Stimulated activated CD4-positive, alpha-beta T cell treated with anti-CD3 and anti-CD28 coated beads, Interleukin-12 subunit alpha, Interleukin-12 subunit beta, amount 100 ng/mL, for 24 hours (primary cell): ENCODE data around the gene MXRA7.
"Not testable (repeated sequence)": the region's sequence is repeated elsewhere in the genome, so short reads cannot be mapped to it uniquely, and the experiment has no call there.

Experiments used
- DNase-seq, 2 experiments: peaks; one replicate each; pipeline ENCODE4 v3.0.0-alpha.2; 2020; ENCODE audit warnings: low read depth in 2 of 2

MXRA7 gene

DNA sequence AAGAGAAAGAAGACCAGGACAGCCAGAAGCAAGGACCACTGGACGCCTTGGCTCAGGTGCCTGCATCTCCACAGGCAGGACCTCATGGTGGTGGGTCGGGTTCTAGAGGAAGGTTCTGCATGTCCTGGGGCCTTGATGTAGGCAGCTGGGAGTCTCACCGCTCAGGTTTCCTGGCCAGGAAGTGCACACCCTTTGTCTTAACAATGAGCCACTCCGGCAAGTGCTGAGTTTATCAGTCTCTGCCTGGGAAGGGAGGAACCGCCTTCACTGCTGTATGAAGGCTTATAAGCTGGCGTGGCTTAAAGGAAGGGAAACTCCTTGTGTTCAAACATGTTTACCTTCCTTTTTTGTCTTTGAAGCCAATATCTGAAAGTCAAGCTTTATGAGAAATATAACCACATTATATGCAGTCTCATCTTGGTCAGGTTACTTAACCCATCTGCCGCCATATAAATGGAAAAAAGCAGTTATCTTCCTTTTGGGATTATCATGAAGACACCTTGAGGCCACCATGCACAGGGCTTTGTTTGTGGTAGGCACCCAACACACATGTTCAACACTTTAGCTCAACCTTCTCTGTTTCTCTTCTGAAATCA, 67.1 kb downstream of the MXRA7 start, which contains the start of gene ST6GALNAC1:
Gene ST6GALNAC1, minus strand, starts transcription at position 205 of the 596 bp plus-strand sequence. Its CDS starts 119 bp downstream, at position 86.
- no peak for DNase-seq

DNA sequence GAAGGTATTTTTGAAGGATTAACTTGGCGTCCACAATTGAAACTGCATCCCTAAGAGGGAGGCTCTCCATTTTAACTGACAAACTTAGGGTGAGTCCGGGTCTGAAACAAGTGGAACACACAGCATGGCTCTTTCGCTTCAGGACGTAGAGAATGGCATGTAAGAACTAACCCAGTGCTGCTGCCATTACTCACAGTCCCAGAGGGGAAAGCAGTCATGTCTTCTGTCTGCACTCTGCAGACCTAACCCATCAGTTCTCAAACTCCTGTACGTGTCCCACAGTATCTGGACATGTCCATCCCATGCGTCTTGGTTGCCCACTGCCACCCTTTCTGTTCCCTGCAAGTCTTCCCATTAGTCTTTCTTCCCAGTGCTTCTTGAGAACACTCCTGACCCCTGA, 67.8 kb downstream of the MXRA7 start:
- DNase-seq: no peak

DNA sequence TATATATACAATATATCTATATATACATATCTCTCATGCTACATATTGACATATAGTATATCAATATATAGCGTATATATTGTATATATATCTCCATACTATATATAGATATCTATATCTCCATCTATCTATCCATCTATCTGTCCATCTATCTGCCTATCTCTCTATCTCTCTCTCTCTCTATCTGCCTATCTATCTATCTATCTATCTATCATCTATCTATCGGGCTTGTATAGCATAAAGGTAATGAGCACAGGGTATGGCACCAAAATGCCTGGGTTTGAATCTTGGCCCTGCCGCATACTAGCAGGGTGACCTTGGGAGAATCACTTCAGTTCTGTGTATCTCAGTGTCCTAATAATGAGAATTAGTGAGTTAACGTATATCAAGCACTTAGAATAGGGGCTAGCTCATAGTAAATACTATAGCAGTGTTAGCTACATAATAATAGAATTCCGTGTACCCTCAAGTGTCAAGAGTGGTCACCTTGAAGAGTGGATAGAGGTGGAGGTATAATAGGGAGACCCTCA, 68.7 kb downstream of the MXRA7 start:
- DNase-seq: no peak

DNA sequence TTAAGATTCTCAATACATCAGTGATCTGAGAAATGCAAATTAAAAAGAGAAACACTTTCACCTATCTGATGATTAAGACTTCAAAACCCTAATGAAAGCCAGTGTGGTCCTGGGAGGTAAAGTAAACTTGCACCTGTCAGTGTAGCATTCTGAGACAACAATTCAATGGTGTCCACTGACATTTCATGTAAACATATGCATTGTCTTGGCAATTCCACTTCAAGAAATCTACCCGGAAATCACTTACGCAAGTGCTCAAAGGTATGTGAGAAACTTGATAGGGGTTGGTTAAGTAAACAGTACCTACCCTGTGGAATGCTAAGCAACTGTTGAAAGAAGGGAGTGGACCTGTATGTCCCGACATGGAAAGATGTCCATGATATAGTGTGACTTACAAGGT, 69.3 kb downstream of the MXRA7 start:
- no peak for DNase-seq

DNA sequence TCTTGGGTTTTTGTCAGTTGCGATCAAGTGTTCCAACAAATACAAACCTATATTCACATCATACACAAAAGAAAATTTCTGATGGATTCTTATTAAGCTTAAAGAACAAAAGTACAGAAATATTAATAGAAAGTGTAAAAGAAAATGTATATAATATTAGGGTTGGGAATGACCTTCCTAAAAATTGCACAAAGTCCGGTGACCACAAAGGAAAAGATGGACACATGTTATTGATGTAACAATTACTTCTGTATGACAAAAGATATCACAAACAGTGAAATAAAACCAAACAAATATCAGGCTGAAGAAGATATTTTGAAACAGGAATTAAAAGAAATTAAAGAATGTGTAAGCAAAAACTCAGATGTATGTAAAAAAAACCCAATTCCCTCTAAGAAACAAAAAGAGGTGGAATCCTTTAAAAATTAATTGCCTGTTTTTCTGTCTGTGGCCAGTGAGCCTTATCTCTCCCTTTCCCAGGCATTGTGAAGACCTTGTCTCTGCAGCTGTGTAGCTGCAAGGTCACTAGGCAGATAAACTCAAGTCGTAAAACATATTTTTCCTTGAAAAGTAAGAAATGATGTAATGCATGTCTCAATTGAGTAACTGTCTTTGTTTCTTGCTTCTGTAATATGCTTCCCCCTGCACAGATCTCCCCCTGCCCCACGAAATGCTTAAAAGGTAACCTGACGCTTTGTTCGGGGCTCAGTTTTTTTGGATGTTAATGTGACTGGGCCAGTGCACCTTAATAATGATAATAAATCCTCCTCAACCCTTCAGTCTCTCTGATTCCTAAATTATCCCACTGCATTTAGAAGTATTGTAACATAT, 70.0 kb downstream of the MXRA7 start:
- no peak for DNase-seq

DNA sequence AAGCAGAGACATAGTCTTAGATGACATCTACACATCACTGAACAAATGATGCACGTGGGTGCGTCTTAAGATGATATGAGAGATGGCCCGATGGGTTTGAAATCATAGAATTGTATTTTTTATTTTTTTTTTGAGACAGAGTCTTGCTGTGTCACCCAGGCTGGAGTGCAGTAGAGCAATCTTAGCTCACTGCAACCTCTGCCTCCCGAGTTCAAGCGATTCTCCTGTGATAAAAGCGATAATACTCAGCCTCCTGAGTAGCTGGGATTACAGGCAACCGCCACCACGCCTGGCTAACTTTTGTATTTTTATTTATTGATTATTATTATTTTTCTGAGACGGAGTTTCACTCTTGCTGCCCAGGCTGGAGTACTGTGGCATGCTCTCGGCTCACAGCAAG, 72.5 kb downstream of the MXRA7 start:
- DNase-seq: no peak

DNA sequence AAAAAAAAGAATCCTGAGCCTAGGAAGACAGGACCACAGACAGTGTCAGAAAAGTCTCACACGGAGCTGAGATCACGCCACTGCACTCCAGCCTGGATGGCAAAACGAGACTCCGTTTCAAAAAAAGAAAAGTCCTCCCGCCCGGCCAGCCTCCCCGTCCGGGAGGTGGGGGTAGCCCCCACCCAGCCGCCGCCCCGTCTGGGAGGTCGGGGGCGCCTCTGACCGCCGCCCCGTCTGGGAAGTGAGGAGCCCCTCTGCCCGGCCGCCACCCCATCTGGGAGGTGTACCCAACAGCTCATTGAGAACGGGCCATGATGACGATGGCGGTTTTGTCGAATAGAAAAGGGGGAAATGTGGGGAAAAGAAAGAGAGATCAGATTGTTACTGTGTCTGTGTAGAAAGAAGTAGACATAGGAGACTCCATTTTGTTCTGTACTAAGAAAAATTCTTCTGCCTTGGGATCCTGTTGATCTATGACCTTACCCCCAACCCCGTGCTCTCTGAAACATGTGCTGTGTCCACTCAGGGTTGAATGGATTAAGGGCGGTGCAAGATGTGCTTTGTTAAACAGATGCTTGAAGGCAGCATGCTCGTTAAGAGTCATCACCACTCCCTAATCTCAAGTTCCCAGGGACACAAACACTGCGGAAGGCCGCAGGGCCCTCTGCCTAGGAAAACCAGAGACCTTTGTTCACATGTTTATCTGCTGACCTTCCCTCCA, 74.1 kb downstream of the MXRA7 start:
- DNase-seq: not testable (repeated sequence)

DNA sequence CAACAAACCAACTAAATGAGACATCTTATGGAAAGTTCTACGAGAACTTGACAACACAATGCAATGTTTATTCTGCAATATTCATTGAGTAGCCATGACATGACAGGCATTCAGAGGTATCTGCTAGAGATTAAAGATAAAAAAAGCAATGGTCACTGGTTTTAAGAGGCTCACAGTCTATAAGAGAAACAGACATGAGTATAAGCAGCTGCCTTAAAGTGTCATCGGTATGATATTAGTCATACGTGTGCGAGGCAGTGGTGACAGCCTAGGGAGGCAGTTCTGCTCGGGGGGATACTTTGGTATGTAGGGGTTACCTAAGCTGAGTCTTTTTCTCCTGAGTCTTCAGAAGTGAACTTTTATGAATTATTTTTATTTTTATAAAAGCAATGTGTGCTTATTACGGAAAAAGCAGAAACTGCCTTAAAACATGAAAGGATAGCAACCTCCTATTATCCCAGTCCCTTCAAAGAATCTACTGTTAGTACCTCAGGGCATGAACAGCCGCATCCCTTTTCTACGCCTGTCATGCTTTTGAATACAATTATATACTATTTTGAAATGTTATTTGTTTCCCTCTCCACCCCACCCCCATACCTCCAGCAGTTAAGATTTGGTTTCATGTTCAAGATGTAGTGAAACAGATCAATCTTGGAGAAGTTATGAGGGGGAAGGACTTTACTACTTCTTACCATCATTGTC, 75.0 kb downstream of the MXRA7 start:
- DNase-seq: no peak

DNA sequence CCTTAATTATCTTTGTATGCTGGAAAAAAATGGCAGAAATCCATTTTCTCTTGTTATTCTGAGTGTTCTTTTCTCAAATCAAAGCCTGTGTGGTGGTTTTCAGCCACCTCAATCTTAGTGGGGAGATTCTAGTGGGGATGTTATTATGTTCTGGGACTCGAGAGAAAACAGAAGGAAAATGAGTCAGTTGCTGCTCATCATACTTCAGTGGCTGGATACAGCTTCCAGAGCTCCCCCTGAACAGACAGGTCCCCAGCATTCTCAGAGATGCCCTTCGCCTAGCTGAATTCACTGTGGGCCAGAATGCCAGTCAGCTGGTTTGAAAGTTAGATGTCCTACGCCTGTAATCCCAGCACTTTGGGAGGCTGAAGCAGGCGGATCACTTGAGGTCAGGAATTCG, 75.7 kb downstream of the MXRA7 start:
- DNase-seq: no peak

DNA sequence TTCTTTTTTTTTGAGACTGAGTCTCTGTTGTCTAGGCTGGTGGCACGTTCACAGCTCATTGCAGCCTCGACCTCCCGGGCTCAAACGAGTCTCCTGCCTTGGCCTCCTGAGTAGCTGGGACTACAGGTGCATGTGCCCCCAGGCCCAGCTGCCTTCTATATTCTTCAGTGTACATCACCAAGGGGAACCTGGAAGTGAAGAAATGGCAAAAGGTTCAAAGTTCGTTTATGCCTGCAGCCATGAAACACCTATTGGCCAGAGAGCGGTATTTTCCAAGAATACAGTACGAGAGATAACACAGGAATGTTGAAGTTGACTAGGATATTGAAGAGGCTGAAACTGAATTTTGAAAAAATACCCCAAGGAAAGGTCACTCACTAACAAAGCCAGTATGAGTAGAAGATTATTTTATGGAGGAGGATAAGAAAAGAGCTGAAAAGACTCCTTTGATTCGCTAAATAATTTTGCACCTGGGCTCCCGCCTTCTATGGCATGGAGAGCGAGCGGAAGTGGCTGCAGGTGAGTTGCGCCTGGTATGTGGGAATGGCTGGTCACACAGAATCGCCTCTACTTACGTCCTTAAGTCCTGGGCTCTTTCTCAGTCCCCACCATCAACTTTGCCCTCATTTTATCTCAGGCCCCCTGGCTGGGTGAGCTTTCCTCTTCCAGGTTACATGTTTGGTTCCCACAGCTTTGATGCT, 77.0 kb downstream of the MXRA7 start:
- no peak for DNase-seq

DNA sequence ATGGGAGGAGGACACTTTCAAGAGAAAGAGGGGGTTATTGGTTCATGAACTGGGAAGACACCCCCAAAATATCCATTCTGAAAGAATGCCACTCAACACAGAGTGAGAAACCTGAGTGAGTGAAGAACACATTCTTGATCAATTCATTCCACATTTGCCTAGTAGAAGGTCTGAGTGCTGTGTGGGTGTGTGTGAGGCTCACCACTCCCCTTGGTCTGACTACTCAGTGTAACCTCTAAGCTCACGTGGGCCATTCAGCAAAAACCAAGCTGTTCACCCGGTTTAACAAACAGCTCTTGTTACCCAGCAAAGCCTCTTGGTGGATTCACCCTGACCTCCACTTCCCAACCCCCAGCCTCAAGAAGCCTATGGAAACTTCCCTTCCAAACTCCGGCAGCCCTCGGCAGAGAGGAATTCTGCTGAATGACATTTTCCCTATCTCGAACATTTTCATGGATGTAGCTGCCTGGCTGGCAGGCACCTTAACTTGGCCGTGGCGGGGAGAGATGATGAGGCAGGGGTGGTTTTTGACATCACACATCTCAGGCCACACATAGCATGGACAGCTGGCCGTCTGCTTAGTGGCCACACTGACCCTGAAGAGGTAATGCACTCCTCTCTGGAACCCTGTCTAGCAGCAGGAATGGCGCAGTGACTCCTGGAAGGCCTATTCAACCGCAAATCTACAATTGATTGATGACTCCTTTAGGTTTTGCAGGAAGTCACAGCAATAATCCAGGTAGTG, 78.8 kb downstream of the MXRA7 start:
- no peak for DNase-seq

DNA sequence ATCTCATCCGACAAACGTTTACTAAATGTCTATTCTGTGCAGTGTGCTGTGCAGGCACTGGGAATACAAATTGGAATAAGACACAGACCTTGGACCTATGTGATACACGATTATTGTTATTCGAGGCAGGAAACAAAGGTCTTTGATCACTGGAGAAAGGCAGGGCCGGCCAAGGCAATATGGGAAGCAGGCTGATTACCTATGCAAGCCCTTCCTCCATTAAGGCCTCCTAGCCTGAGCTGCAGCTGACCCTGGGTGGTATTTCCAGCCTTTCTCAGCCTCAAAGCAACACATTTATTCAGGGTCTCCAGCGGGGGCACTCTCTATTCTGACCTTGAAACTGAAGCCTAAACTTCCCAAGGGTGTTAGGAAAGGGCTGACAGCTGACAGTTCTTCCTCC, 80.6 kb downstream of the MXRA7 start:
- DNase-seq: no peak
